Cerebellar cortex (tissue), 1 donor: ENCODE measurements around the gene OR10J4.
"Not testable (repeated sequence)": the region's sequence is repeated elsewhere in the genome, so short reads cannot be mapped to it uniquely, and the experiment has no call there.

Experiments used
- DNase-seq: peaks from one replicate; pipeline ENCODE4 v3.0.0-alpha.2; 2015; ENCODE audit warnings: low spot score

Gene OR10J4

GRCh38 chr1:159431904-159432303 lies at the start of gene OR10J4:
Gene OR10J4 (plus strand): TSS chr1:159432204.
- DNase-seq: no peak

GRCh38 chr1:159406821-159407220 lies 25.2 kb upstream of the OR10J4 start:
- no peak for DNase-seq

GRCh38 chr1:159408862-159409400 lies 23.1 kb upstream of the OR10J4 start:
- DNase-seq: no peak

DNA sequence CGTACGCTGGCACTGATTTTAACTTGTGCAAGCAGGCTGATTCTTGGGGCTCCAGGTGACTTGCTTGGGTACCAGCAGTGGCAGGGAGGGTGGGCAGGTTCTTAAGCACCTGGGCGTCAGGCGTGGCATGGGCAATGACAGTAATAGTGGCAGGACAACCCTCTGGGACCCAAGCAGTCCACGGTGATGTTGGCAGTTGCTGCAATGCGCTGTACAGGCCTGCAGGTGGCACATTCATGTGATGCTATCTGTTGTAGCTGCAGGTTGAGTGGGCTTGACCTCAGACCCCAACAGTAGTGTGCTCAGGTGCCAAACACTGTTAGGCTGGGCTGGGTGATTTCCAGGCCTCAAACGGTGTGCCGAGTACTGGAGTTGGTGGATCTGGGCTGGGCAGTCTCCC lies 10.2 kb upstream of the OR10J4 start:
- no peak for DNase-seq

GRCh38 chr1:159428536-159428935 lies 3.5 kb upstream of the OR10J4 start:
- DNase-seq: no peak

DNA sequence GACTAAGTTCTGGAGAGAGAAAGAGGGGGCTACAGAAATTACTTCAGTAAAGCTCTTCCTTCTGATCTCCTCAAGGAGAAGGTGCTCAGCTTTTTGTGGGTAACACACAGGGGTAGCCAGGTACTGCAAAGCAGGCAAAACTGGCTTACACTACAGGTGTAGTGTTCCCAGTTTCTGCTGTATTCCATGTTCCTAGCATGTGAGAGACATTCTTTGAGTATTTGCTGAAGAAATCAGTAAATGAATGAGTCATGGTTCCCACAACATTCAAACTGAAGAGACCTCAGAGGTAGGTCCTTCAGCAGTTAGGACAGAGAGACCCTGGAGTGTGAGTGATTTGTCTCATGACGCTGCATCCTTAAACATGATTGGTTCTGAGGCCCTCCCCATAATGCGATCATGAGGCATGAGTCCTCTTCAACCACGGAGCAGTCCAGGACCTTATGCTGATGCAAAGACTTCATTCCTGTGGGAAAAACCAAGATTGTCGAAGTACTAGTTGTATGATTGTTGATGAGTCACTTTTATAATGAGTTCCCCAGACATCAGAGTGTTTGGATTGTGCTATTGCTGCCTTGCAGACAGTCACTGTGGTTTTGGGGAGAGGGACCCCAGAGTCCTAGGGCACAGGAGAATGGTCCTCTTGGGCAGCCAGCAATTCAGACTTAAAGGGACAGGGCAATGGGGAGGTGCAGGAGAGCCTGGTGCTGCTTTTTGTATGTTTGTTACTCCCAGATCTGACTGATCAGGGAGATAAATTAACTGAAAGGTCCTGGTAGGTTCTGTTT lies 2.7 kb upstream of the OR10J4 start:
- DNase-seq: no peak

- DNase-seq: no peak
Measured at GRCh38 chr1:159430985-159431384, 1.0 kb upstream of the OR10J4 start.

DNA sequence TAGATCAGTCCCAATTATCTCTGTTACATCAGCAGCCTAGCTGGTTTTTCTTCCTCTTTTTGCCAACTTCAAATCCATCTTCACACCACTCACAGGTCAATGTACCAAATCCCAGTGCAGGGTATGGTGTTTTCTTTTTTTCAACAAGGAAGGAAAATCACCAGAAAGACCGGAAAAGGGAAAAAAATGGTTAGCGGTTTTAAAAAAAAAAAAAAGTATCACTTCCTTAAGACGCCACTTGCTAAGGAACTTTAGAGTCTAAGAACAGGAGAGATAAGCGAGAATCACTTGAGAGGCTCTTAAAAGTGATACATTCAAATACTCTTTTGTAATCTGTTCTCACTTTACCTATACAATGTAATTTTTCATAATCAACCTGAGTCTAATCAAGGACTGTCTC lies 4.5 kb downstream of the OR10J4 start:
- DNase-seq: no peak

DNA sequence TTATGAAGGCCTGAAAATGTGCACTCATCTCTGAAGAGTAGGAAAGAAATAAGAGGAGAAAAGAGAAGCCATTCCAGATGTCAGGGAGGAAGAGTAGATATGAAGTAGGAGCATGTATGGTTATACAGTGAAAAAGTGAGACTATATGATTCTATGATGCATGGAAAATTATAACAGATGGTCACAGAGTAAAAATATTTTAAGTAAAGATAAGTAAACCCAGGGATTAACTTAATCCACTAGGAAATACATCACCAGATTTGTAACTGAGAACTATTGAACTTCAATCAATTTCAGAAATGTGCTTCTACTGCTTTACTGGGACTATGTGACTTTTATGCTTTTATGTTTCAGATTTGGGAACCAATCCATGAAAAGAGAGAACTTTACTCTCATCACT lies 7.4 kb downstream of the OR10J4 start, which contains the start of gene OR10J1:
OR10J1 (plus strand) TSS at position 301 of the 400 bp plus-strand sequence; CDS start at position 371, 70 bp downstream.
- no peak for DNase-seq

DNA sequence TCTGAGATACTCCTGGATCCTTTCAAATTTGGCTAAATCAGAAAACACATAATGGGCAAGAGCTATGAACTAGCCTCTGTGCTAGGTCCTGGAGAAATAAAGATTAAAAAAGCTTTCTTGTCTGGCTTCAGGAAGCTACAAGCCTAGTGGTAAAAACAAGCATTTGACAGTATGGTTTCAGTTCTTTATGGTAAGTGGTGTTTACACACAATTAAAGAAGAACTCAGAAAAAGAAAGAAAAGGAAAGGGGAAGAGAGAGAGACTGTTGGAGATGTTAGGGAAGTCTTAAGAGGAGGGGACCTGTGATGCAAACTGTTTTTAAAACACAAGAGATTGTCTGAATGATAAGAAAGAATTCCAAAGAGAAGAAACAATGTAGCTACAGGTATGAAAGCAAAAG lies 9.4 kb downstream of the OR10J4 start:
- no peak for DNase-seq

GRCh38 chr1:159442428-159442827 lies 10.4 kb downstream of the OR10J4 start:
- no peak for DNase-seq

DNA sequence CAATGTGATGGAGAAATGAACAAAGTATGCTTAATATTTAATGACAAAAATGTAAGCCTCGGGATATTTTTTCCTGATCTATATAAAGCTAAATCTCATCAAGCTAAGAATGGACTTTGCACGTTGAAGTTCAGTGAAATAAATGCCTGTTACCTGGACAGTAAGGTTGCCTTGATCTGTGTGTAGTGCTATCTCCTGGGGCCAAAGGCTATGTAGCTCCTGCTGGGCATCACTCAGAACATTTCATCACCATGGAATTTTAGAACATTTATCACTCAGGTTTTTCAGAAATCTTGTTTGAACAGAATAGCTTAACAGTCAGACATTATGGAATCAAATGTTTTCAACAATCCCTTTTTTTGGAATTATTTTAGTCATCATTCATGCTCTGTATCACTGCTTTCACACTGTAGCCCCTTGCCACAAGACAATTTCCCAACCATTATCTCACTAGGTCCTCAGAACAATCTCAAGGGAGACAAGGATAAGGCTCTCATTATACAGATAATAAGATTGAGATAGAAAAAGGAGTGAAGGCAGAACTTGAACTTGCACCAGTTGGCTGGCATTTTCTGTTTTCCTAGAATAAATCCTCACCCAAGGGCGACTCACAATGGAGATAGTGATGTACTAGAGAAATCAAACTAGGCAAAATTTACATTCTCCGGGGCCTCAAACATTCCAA lies 11.2 kb downstream of the OR10J4 start:
- DNase-seq: no peak

GRCh38 chr1:159444511-159444910 lies 12.5 kb downstream of the OR10J4 start:
- DNase-seq: no peak

GRCh38 chr1:159448181-159448580 lies 16.2 kb downstream of the OR10J4 start:
- DNase-seq: no peak

DNA sequence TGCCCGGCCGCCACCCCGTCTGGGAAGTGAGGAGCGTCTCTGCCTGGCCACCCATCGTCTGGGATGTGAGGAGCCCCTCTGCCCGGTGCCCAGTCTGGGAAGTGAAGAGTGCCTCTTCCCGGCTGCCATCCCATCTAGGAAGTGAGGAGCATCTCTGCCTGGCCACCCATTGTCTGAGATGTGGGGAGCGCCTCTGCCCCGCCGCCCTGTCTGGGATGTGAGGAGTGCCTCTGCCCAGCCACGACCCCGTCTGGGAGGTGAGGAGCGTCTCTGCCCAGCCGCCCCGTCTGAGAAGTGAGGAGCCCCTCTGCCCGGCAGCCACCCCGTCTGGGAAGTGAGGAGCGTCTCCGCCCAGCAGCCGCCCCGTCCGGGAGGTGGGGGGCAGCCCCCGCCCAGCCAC lies 17.6 kb downstream of the OR10J4 start:
- not testable (repeated sequence) for DNase-seq

- DNase-seq: no peak
Measured at GRCh38 chr1:159459551-159459950, 27.5 kb downstream of the OR10J4 start.

DNA sequence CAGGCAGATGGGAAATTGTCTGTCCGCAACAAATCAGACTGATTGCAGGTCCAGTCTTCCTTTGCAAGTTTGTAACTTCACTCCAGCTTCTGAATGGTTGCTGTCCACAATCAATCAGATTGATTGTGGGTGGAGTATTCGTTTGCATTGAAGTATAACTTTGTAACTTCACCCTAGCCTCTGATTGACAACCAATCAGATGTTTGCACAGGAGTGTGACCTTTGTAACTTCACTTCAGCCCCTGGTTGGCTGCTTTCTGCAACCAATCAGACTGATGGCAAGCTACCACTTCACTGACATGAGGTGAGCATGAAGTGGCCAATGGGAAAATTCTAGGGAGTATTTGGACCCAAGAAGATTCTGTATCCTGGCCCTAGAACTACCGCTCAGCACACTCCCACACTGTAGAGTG lies 33.2 kb downstream of the OR10J4 start:
- DNase-seq: no peak

- no peak for DNase-seq
Measured at GRCh38 chr1:159468321-159468720, 36.3 kb downstream of the OR10J4 start.

- no peak for DNase-seq
Measured at GRCh38 chr1:159469921-159470533, 38.0 kb downstream of the OR10J4 start.

- DNase-seq: no peak
Measured at GRCh38 chr1:159473335-159473734, 41.3 kb downstream of the OR10J4 start.

GRCh38 chr1:159474926-159475325 lies 42.9 kb downstream of the OR10J4 start:
- DNase-seq: no peak
